ENCODE measurements around the gene SPIN1. TPM values are rescaled to one million over a fixed set of nuclear protein-coding genes. Genes with fewer than 3 reads are reported as not detected.

SPIN1 gene
- polyA plus RNA-seq, 1 experiment, result 119 TPM

- Histone ChIP-seq H3K4me3 (ENCODE audit: low read depth, low read length) (peak overlapping the region; percentile 91), H3K27me3 (ENCODE audit: control insufficient read depth, insufficient read depth, low read length) (no peaks in the 10 kb centered on the region), H3K27ac (ENCODE audit: low read depth, low read length) (peak overlapping the region; percentile 52), H3K9me3 (ENCODE audit: control insufficient read depth, insufficient read depth, low read length) (no peaks in the 10 kb centered on the region)
- no peak for DNase-seq (ENCODE audit: low read depth, low spot score)
- ChIA-PET CTCF (interaction anchor here (0.6 kb wide), 1 partner anchor 161 kb away, joined by 6 read pairs; no protein-coding TSS in a partner anchor), POLR2A (interaction anchor here (0.6 kb wide), 1 partner anchor 13 kb away, joined by 5 read pairs; no protein-coding TSS in a partner anchor)
- TF ChIP-seq CTCF (IDR thresholded peaks at IDR 0.05; ENCODE audit: low read depth, low read length), result no peak
Measured at GRCh38 chr9:88387552-88388202, 567 bp upstream of the SPIN1 start.

DNA sequence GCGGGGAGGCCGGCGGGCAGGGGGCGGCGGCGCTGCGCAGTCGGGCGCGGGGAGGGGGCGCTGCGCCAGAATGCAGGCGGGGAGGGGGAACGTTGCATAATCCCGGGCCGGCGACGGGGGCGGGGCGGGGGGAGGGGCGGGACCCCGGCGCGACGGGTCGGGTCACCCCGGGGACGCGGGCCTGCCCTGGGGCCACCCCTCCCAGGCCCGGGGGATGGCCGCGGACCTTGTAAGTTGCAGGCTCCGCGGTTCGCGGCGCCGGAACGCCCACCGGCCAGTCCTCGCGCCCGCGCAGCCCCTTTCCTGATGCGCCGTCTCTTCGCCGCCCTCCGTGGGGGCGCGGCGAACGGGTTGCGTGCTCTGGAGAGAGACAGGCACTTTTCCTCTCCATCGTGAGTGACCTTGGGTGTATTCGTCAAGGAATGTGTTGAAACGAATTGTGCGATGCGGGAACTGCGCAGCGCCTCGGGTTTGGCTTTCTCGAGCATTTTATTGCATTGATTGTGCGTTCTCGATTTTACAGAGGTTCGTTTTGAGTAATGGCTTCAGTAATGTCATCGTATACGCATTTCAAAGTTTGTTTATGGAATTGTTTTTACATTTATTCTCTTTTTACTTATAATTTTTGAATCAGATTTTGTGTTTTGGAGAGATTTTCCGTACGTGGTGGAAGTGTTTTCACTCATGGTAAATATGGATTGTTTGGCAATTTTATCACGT is 802 bp downstream of the SPIN1 start:
- TF ChIP-seq CTCF (IDR thresholded peaks at IDR 0.05; ENCODE audit: low read depth, low read length), result no peak
- H3K4me3 ChIP-seq (ENCODE audit: low read depth, low read length), result peak overlapping the region; percentile 76
- no peaks in the 10 kb centered on the region for H3K9me3 ChIP-seq (ENCODE audit: control insufficient read depth, insufficient read depth, low read length)
- H3K27ac ChIP-seq (ENCODE audit: low read depth, low read length), result peak overlapping the region; percentile 68
- no peak for DNase-seq (ENCODE audit: low read depth, low spot score)
- CTCF ChIA-PET, result no interaction called here
- H3K27me3 ChIP-seq (ENCODE audit: control insufficient read depth, insufficient read depth, low read length), result no peaks in the 10 kb centered on the region
- POLR2A ChIA-PET, result no interaction called here

- no peak for TF ChIP-seq CTCF (IDR thresholded peaks at IDR 0.05; ENCODE audit: low read depth, low read length)
- H3K4me3 ChIP-seq (ENCODE audit: low read depth, low read length), result peak overlapping the region; percentile 76
Measured at GRCh38 chr9:88390371-88390990, 2.2 kb downstream of the SPIN1 start.

DNA sequence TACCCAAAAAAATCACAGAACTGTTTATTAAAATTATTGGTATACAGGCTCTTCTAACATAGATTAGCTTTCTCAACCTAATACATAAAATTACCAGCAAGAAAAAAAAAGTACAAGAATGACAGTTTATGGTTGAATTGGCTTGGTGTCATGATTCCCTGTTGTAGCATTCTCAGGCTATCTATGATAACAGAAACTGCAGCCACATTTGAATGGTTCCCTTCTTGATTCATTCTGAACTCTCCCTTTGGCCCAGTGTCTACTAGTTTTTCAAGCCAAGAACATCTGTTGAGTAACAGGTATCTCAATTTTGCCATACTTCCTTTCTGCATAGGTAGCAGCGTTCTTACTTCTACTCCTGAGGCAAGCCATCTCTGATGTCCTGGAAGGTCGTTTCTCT is 3.0 kb downstream of the SPIN1 start:
- H3K27me3 ChIP-seq (ENCODE audit: control insufficient read depth, insufficient read depth, low read length), result no peaks in the 10 kb centered on the region
- ChIA-PET CTCF (interaction anchor here (1.0 to 1.6 kb wide), 2 partner anchors 16 to 188 kb away, joined by 3 to 4 read pairs; no protein-coding TSS in a partner anchor), POLR2A (interaction anchor here (0.6 kb wide), 1 partner anchor 358 kb away, joined by 3 read pairs; no protein-coding TSS in a partner anchor)
- TF ChIP-seq CTCF (IDR thresholded peaks at IDR 0.05; ENCODE audit: low read depth, low read length), result no peak
- no peak overlapping the region for H3K4me3 ChIP-seq (ENCODE audit: low read depth, low read length)
- no peak for DNase-seq (ENCODE audit: low read depth, low spot score)
- no peak overlapping the region for H3K27ac ChIP-seq (ENCODE audit: low read depth, low read length)
- no peaks in the 10 kb centered on the region for H3K9me3 ChIP-seq (ENCODE audit: control insufficient read depth, insufficient read depth, low read length)

More at GRCh38 chr9:88390371-88390990, 2.2 kb downstream of the SPIN1 start:
- Histone ChIP-seq H3K27me3 (ENCODE audit: control insufficient read depth, insufficient read depth, low read length) (no peaks in the 10 kb centered on the region), H3K27ac (ENCODE audit: low read depth, low read length) (no peak overlapping the region), H3K9me3 (ENCODE audit: control insufficient read depth, insufficient read depth, low read length) (no peaks in the 10 kb centered on the region)
- DNase-seq (ENCODE audit: low read depth, low spot score), result no peak
- CTCF ChIA-PET, result interaction anchor here (1.0 to 1.6 kb wide), 2 partner anchors 17 to 188 kb away, joined by 3 to 4 read pairs; no protein-coding TSS in a partner anchor
- POLR2A ChIA-PET, result interaction anchor here (0.6 kb wide), 1 partner anchor 359 kb away, joined by 3 read pairs; no protein-coding TSS in a partner anchor
